BLaER1 treated with 17β-estradiol and CSF1 and Interleukin-3, amounts not matched to agents 10 nM and 100 nM (cell line): Measurements from ENCODE around the gene GRM5.
"Not testable (repeated sequence)": the region's sequence is repeated elsewhere in the genome, so short reads cannot be mapped to it uniquely, and the experiment has no call there.

Experiments
- H3K27ac ChIP-seq, 11 experiments: shearing (Covaris generic); formaldehyde crosslinking; 2 replicates each; pipeline ENCODE4 v1.8.1; 2022
- H3K27me3 ChIP-seq, 11 experiments: shearing (Covaris generic); formaldehyde crosslinking; 2 replicates each; pipeline ENCODE4 v1.8.1; 2022
- H3K36me3 ChIP-seq, 11 experiments: shearing (Covaris generic); formaldehyde crosslinking; 2 replicates each; pipeline ENCODE4 v1.8.1; 2022
- H3K4me1 ChIP-seq, 10 experiments: shearing (Covaris generic); formaldehyde crosslinking; 2 replicates each; pipeline ENCODE4 v1.8.1; 2022
- H3K4me2 ChIP-seq, 11 experiments: shearing (Covaris generic); formaldehyde crosslinking; 2 replicates each; pipeline ENCODE4 v1.8.1; 2022
- H3K4me3 ChIP-seq, 10 experiments: shearing (Covaris generic); formaldehyde crosslinking; 2 replicates each; pipeline ENCODE4 v1.8.1; 2022
- H3K9ac ChIP-seq, 11 experiments: shearing (Covaris generic); formaldehyde crosslinking; 2 replicates each; pipeline ENCODE4 v1.8.1; 2022
- H3K9me3 ChIP-seq, 11 experiments: shearing (Covaris generic); formaldehyde crosslinking; replicated peaks in 1 of 11; 2 replicates each; pipeline ENCODE4 v1.8.1; 2022
- H4K20me1 ChIP-seq, 11 experiments: shearing (Covaris generic); formaldehyde crosslinking; 2 replicates each; pipeline ENCODE4 v1.8.1; 2022
- Cebpa-rat ChIP-seq, 11 experiments: shearing (Covaris generic); IDR thresholded peaks; 2 replicates each; pipeline ENCODE4 v1.8.1; 2022

GRM5 gene

GRCh38 chr11:88972210-88972609 is 93.6 kb downstream of the GRM5 start:
- no peak overlapping the region for H3K4me2 ChIP-seq
- no peaks in the 10 kb centered on the region for H4K20me1 ChIP-seq
- no peak overlapping the region for H3K4me3 ChIP-seq
- no peak overlapping the region for H3K27ac ChIP-seq
- H3K9me3 ChIP-seq, result no peaks in the 10 kb centered on the region
- TF ChIP-seq Cebpa-rat (IDR thresholded peaks at IDR 0.05), result no peak
- no peaks in the 10 kb centered on the region for H3K27me3 ChIP-seq
- H3K9ac ChIP-seq, result no peak overlapping the region
- H3K36me3 ChIP-seq, result no peaks in the 10 kb centered on the region
- no peaks in the 10 kb centered on the region for H3K4me1 ChIP-seq

- not testable (repeated sequence) for H3K4me3 ChIP-seq, H3K4me1 ChIP-seq, H3K27me3 ChIP-seq, H3K9me3 ChIP-seq, H4K20me1 ChIP-seq, H3K9ac ChIP-seq, H3K4me2 ChIP-seq, H3K36me3 ChIP-seq, H3K27ac ChIP-seq
Measured at GRCh38 chr11:88961621-88962020, 104.2 kb downstream of the GRM5 start.

- not testable (repeated sequence) for H3K4me2 ChIP-seq, H3K4me3 ChIP-seq, H3K4me1 ChIP-seq, H3K9me3 ChIP-seq, H3K27ac ChIP-seq, H3K27me3 ChIP-seq, H3K9ac ChIP-seq, H4K20me1 ChIP-seq, H3K36me3 ChIP-seq
Measured at GRCh38 chr11:88959857-88960256, 105.9 kb downstream of the GRM5 start.

- no peaks in the 10 kb centered on the region for H3K27me3 ChIP-seq
- H3K9me3 ChIP-seq, result no peaks in the 10 kb centered on the region
- no peak for TF ChIP-seq Cebpa-rat (IDR thresholded peaks at IDR 0.05)
- no peak overlapping the region for H3K27ac ChIP-seq
- H3K4me3 ChIP-seq, result no peak overlapping the region
- no peak overlapping the region for H3K9ac ChIP-seq
- H3K4me1 ChIP-seq, result no peaks in the 10 kb centered on the region
- no peak overlapping the region for H3K4me2 ChIP-seq
- no peaks in the 10 kb centered on the region for H3K36me3 ChIP-seq
- no peaks in the 10 kb centered on the region for H4K20me1 ChIP-seq
Measured at GRCh38 chr11:88950975-88951374, 114.8 kb downstream of the GRM5 start.

GRCh38 chr11:88948908-88949307 is 116.9 kb downstream of the GRM5 start:
- H3K4me3 ChIP-seq, H3K4me2 ChIP-seq, H3K4me1 ChIP-seq, H3K27me3 ChIP-seq, H3K27ac ChIP-seq, H3K36me3 ChIP-seq, H4K20me1 ChIP-seq, H3K9ac ChIP-seq, H3K9me3 ChIP-seq: not testable (repeated sequence)

- not testable (repeated sequence) for H3K4me1 ChIP-seq, H3K4me2 ChIP-seq, H3K36me3 ChIP-seq, H3K27me3 ChIP-seq, H3K4me3 ChIP-seq, H4K20me1 ChIP-seq, H3K27ac ChIP-seq, H3K9me3 ChIP-seq, H3K9ac ChIP-seq
Measured at GRCh38 chr11:88947843-88948572, 117.8 kb downstream of the GRM5 start.

- not testable (repeated sequence) for H3K27ac ChIP-seq, H4K20me1 ChIP-seq, H3K27me3 ChIP-seq, H3K9ac ChIP-seq, H3K9me3 ChIP-seq, H3K4me1 ChIP-seq, H3K4me3 ChIP-seq, H3K4me2 ChIP-seq, H3K36me3 ChIP-seq
Measured at GRCh38 chr11:88929665-88930064, 136.1 kb downstream of the GRM5 start.

- not testable (repeated sequence) for H3K4me3 ChIP-seq, H3K4me1 ChIP-seq, H3K9ac ChIP-seq, H3K9me3 ChIP-seq, H3K27me3 ChIP-seq, H3K4me2 ChIP-seq, H3K27ac ChIP-seq, H4K20me1 ChIP-seq, H3K36me3 ChIP-seq
Measured at GRCh38 chr11:88917065-88917464, 148.7 kb downstream of the GRM5 start.

GRCh38 chr11:88909500-88909899 is 156.3 kb downstream of the GRM5 start:
- Histone ChIP-seq H3K27me3 (no peaks in the 10 kb centered on the region), H3K27ac (no peak overlapping the region), H3K4me1 (no peaks in the 10 kb centered on the region), H3K36me3 (no peaks in the 10 kb centered on the region), H3K9me3 (no peaks in the 10 kb centered on the region), H4K20me1 (no peaks in the 10 kb centered on the region), H3K9ac (no peak overlapping the region), H3K4me2 (no peak overlapping the region), H3K4me3 (no peak overlapping the region)
- no peak for TF ChIP-seq Cebpa-rat (IDR thresholded peaks at IDR 0.05)

- not testable (repeated sequence) for H3K27me3 ChIP-seq, H3K9me3 ChIP-seq, H3K4me1 ChIP-seq, H3K4me3 ChIP-seq, H3K27ac ChIP-seq, H3K36me3 ChIP-seq, H3K4me2 ChIP-seq, H3K9ac ChIP-seq, H4K20me1 ChIP-seq
Measured at GRCh38 chr11:88901436-88901835, 164.3 kb downstream of the GRM5 start.

- not testable (repeated sequence) for H3K27ac ChIP-seq, H4K20me1 ChIP-seq, H3K27me3 ChIP-seq, H3K9ac ChIP-seq, H3K4me2 ChIP-seq, H3K4me1 ChIP-seq, H3K4me3 ChIP-seq, H3K36me3 ChIP-seq
- H3K9me3 ChIP-seq, result peaks cover 15 to 25% (median 17%) of the 10 kb centered on the region in 11 experiments
Measured at GRCh38 chr11:88888855-88889254, 176.9 kb downstream of the GRM5 start.
